SK-N-SH (cell line): ENCODE results near the gene RASGRF2. TPM values are rescaled to one million over a fixed set of nuclear protein-coding genes. Genes with fewer than 3 reads are reported as not detected.

Source experiments
- CTCF ChIA-PET: fragments of 300-600, 350-600 bp; formaldehyde crosslinking; extraction: SDS; loops from one replicate; lab custom pipeline; 2021; lab: Yijun Ruan, JAX
- POLR2A ChIA-PET: fragments of 350-600 bp; sonication (Branson Sonifier 250); formaldehyde crosslinking; extraction: SDS; loops from one replicate; lab custom pipeline; 2020; ENCODE audit warnings: antibody characterized with exemption, inconsistent platforms; lab: Yijun Ruan, JAX
- DNase-seq: peaks from one replicate; pipeline ENCODE4 v3.0.0; 2012
- H2AFZ ChIP-seq: fragments of 200-600 bp; sonication (generic); 2 replicates; pipeline ENCODE4 v1.8.1; 2016; ENCODE audit warnings: antibody characterized with exemption, mild to moderate bottlenecking, low read depth
- H3F3A ChIP-seq: fragments of 200-600 bp; sonication (generic); replicated peaks from 2 replicates; pipeline ENCODE3; 2016; ENCODE audit warnings: antibody characterized with exemption, mild to moderate bottlenecking; ENCODE audit not compliant: insufficient read depth
- H3K27ac ChIP-seq, 2 experiments: fragments of 200-500 bp in 1 of 2; fragments of 200-600 bp in 1 of 2; sonication (Bioruptor generic) in 1 of 2; sonication (generic), shearing (Covaris generic) in 1 of 2; 2 replicates each; pipeline versions ENCODE4 v1.5.1 to v1.6.1; 2014 to 2016; ENCODE audit warnings: low read depth in 2 of 2, inconsistent platforms in 1 of 2, low read length in 1 of 2, mild to moderate bottlenecking in 1 of 2, mixed read lengths in 1 of 2
- H3K27me3 ChIP-seq: fragments of 200-600 bp; sonication (generic), shearing (Covaris generic); 2 replicates; pipeline ENCODE4 v1.6.1; 2016; ENCODE audit warnings: mixed run types; ENCODE audit not compliant: insufficient read depth
- H3K36me3 ChIP-seq, 2 experiments: fragments of 200-500 bp in 1 of 2; fragments of 200-600 bp in 1 of 2; sonication (Bioruptor generic) in 1 of 2; sonication (generic) in 1 of 2; replicated peaks in 1 of 2; 2 replicates each; pipeline versions ENCODE3 to v1.5.1; 2014 to 2016; ENCODE audit warnings: low read length in 1 of 2, mild to moderate bottlenecking in 1 of 2; ENCODE audit not compliant: insufficient read depth in 2 of 2, control insufficient read depth in 1 of 2
- H3K4me1 ChIP-seq, 2 experiments: fragments of 200-500 bp in 1 of 2; fragments of 200-600 bp in 1 of 2; sonication (Bioruptor generic) in 1 of 2; sonication (generic), shearing (Covaris generic) in 1 of 2; 2 replicates each; pipeline versions ENCODE4 v1.5.1 to v1.6.1; 2014 to 2016; ENCODE audit warnings: low read depth in 1 of 2, low read length in 1 of 2, mixed run types in 1 of 2; ENCODE audit not compliant: insufficient read depth in 2 of 2, control insufficient read depth in 1 of 2
- H3K4me2 ChIP-seq: fragments of 200-600 bp; sonication (generic), shearing (Covaris generic); 2 replicates; pipeline ENCODE4 v1.6.1; 2017; ENCODE audit warnings: mixed run types
- H3K4me3 ChIP-seq, 2 experiments: fragments of 200-500 bp in 1 of 2; fragments of 200-600 bp in 1 of 2; sonication (Bioruptor generic) in 1 of 2; sonication (generic), shearing (Covaris generic) in 1 of 2; 2 replicates each; pipeline versions ENCODE4 v1.5.1 to v1.8.1; 2014 to 2016; ENCODE audit warnings: low read depth in 2 of 2, inconsistent platforms in 1 of 2, low read length in 1 of 2, mild to moderate bottlenecking in 1 of 2, mixed read lengths in 1 of 2, moderate library complexity in 1 of 2
- H3K79me2 ChIP-seq: fragments of 200-600 bp; sonication (generic); 2 replicates; pipeline ENCODE4 v1.8.1; 2017; ENCODE audit warnings: mild to moderate bottlenecking; ENCODE audit not compliant: insufficient read depth
- H3K9ac ChIP-seq: fragments of 200-600 bp; sonication (generic); 2 replicates; pipeline ENCODE4 v1.6.1; 2017; ENCODE audit warnings: mixed run types
- H3K9me2 ChIP-seq: fragments of 200-600 bp; sonication (generic); 2 replicates; pipeline ENCODE4 v1.6.1; 2017; ENCODE audit warnings: mixed run types
- H3K9me3 ChIP-seq: fragments of 200-600 bp; sonication (generic); 2 replicates; pipeline ENCODE4 v1.6.1; 2017; ENCODE audit warnings: mixed run types, mild to moderate bottlenecking, moderate library complexity
- H4K20me1 ChIP-seq: fragments of 200-600 bp; sonication (generic); 2 replicates; pipeline ENCODE4 v1.6.1; 2017; ENCODE audit warnings: mild to moderate bottlenecking, mixed run types; ENCODE audit not compliant: insufficient read depth
- CHD2 ChIP-seq: fragments of 150-350 bp; IDR thresholded peaks from 2 replicates; pipeline ENCODE4 v1.6.1; 2018; ENCODE audit warnings: low read length; ENCODE audit not compliant: partially characterized antibody
- GATA2 ChIP-seq: sonication (generic); formaldehyde crosslinking; IDR thresholded peaks from 2 replicates; pipeline ENCODE4 v1.5.0; 2020; ENCODE audit warnings: mild to moderate bottlenecking, missing genetic modification reagents
- IRF3 ChIP-seq: fragments of 150-350 bp; IDR thresholded peaks from 2 replicates; pipeline ENCODE4 v1.6.1; 2016; ENCODE audit warnings: mild to moderate bottlenecking, low read depth, low read length
- JUND ChIP-seq: IDR thresholded peaks from 2 replicates; pipeline ENCODE4 v1.4.0; 2012
- MXI1 ChIP-seq: IDR thresholded peaks from 2 replicates; pipeline ENCODE4 v1.6.1; 2012; ENCODE audit warnings: mild to moderate bottlenecking, low read depth, low read length, improper control_type of control experiment
- NRF1 ChIP-seq: IDR thresholded peaks from 2 replicates; pipeline ENCODE4 v1.6.1; 2012; ENCODE audit warnings: low read depth, mild to moderate bottlenecking, low read length
- PBX3 ChIP-seq: IDR thresholded peaks from 2 replicates; pipeline ENCODE4; 2012
- RAD21 ChIP-seq: IDR thresholded peaks from 2 replicates; pipeline ENCODE4 v1.6.1; 2012; ENCODE audit warnings: mild to moderate bottlenecking, low read length
- RFX5 ChIP-seq: IDR thresholded peaks from 2 replicates; pipeline ENCODE4 v1.6.1; 2012; ENCODE audit warnings: mild to moderate bottlenecking, improper control_type of control experiment, low read length
- SIN3A ChIP-seq: IDR thresholded peaks from 2 replicates; pipeline ENCODE4 v1.6.1; 2012; ENCODE audit warnings: low read depth, mild to moderate bottlenecking, low read length, moderate library complexity, borderline replicate concordance
- SMC3 ChIP-seq: IDR thresholded peaks from 2 replicates; pipeline ENCODE4 v1.6.1; 2012; ENCODE audit warnings: low read depth, low read length, improper control_type of control experiment
- TEAD4 ChIP-seq: IDR thresholded peaks from 2 replicates; pipeline ENCODE4 v1.4.0; 2012; ENCODE audit warnings: mild to moderate bottlenecking, borderline replicate concordance; ENCODE audit not compliant: insufficient read depth
- USF1 ChIP-seq: IDR thresholded peaks from 2 replicates; pipeline ENCODE4 v1.4.0; 2012; ENCODE audit warnings: low read depth, borderline replicate concordance
- YY1 ChIP-seq: IDR thresholded peaks from 2 replicates; pipeline ENCODE4 v1.4.0; 2012; ENCODE audit warnings: low read depth, mild to moderate bottlenecking
- ZBTB33 ChIP-seq: IDR thresholded peaks from 2 replicates; pipeline ENCODE4 v1.4.0; 2012; ENCODE audit warnings: low read depth, borderline replicate concordance
- WGBS: methylation state at CpG from one replicate; pipeline ENCODE4 v1.1.6; 2017; ENCODE audit warnings: low lambda C conversion rate; 5-methylcytosine and 5-hydroxymethylcytosine counted together
- polyA plus RNA-seq, 3 experiments: library from polyadenylated mRNA; depleted of rRNA; stranded (reverse); fragments of >200 nt; gene quantifications; 2 replicates each; pipeline ENCODE4 v1.2.3, GENCODE V29; 2012

The RASGRF2 gene
- polyA plus RNA-seq, 1 of the 3 experiments (the other 2 are of a cell fraction), result under 0.01 TPM

GRCh38 chr5:81241001-81241400 is 280.8 kb downstream of the RASGRF2 start:
- no peak overlapping the region for H2AFZ ChIP-seq
- no peak overlapping the region for H3K27ac ChIP-seq
- no peaks in the 10 kb centered on the region for H3K79me2 ChIP-seq
- TF ChIP-seq IRF3, result no peak
- TF ChIP-seq RAD21, result no peak
- TF ChIP-seq CHD2, result no peak
- TF ChIP-seq PBX3, result no peak
- TF ChIP-seq RFX5, result no peak
- TF ChIP-seq NRF1, result no peak
- no peak for TF ChIP-seq GATA2
- TF ChIP-seq TEAD4, result no peak
- TF ChIP-seq SMC3, result no peak
- TF ChIP-seq YY1, result no peak
- no peak for TF ChIP-seq MXI1
- no peak for TF ChIP-seq ZBTB33
- TF ChIP-seq USF1, result no peak
- TF ChIP-seq JUND, result no peak
- no peak for TF ChIP-seq SIN3A
- no peaks in the 10 kb centered on the region for H4K20me1 ChIP-seq
- WGBS, result 86% methylated on average over 5 of the region's 5 CpGs
- no peaks in the 10 kb centered on the region for H3K27me3 ChIP-seq
- no peaks in the 10 kb centered on the region for H3K9me3 ChIP-seq
- H3K4me2 ChIP-seq, result no peak overlapping the region
- no peak overlapping the region for H3K4me3 ChIP-seq
- H3K4me1 ChIP-seq, result peaks cover 0 to under 1% of the 10 kb centered on the region in 2 experiments; a peak in 1 of 4 replicates
- no peak overlapping the region for H3K9ac ChIP-seq
- H3F3A ChIP-seq, result no peaks in the 10 kb centered on the region
- DNase-seq, result no peak
- ChIA-PET CTCF (interaction anchor here (0.9 to 1.5 kb wide), 2 partner anchors 9 to 59 kb away, joined by 3 to 5 read pairs; no protein-coding TSS in a partner anchor), POLR2A (no interaction called here)
- H3K36me3 ChIP-seq, result peaks cover 0 to 4% of the 10 kb centered on the region in 2 experiments
- no peaks in the 10 kb centered on the region for H3K9me2 ChIP-seq
